Neural cell (in vitro differentiated cells): Measurements from ENCODE around the gene ITGB5. TPM values are rescaled to one million over a fixed set of nuclear protein-coding genes. Genes with fewer than 3 reads are reported as not detected.

ENCODE experiments used
- H2AFZ ChIP-seq: fragments of 200-600, 300-800 bp; sonication (generic), shearing (Covaris generic); 2 replicates; pipeline ENCODE4 v1.6.0; 2014; ENCODE audit warnings: low read depth, mild to moderate bottlenecking, antibody characterized with exemption, low read length, moderate library complexity
- H3F3A ChIP-seq: fragments of 200-600 bp; shearing (Covaris generic); 2 replicates; pipeline ENCODE4 v1.6.1; 2016; ENCODE audit warnings: mild to moderate bottlenecking, moderate library complexity, mixed read lengths, antibody characterized with exemption, low read length; ENCODE audit not compliant: insufficient read depth, poor library complexity, severe bottlenecking
- H3K27ac ChIP-seq: fragments of 200-600, 300-800 bp; sonication (generic), shearing (Covaris generic); 2 replicates; pipeline ENCODE4 v1.5.1; 2014; ENCODE audit warnings: mild to moderate bottlenecking, low read length, moderate library complexity
- H3K27me3 ChIP-seq: fragments of 300-800, 200-600 bp; sonication (generic), shearing (Covaris generic); 2 replicates; pipeline ENCODE4 v1.6.0; 2014; ENCODE audit warnings: mild to moderate bottlenecking, low read depth, low read length, moderate library complexity; ENCODE audit not compliant: insufficient read depth
- H3K36me3 ChIP-seq: fragments of 300-800, 200-600 bp; sonication (generic), shearing (Covaris generic); 2 replicates; pipeline ENCODE4 v1.5.1; 2014; ENCODE audit warnings: mild to moderate bottlenecking, antibody characterized with exemption, low read length, moderate library complexity; ENCODE audit not compliant: insufficient read depth
- H3K4me2 ChIP-seq: fragments of 300-800, 200-600 bp; sonication (generic), shearing (Covaris generic); 2 replicates; pipeline ENCODE4 v1.6.0; 2014; ENCODE audit warnings: mild to moderate bottlenecking, low read length
- H3K4me3 ChIP-seq: fragments of 300-800, 200-600 bp; sonication (generic), shearing (Covaris generic); 2 replicates; pipeline ENCODE4 v1.5.1; 2014; ENCODE audit warnings: mild to moderate bottlenecking, low read length, moderate library complexity
- H3K79me2 ChIP-seq: fragments of 200-600 bp; shearing (Covaris generic); replicated peaks from 2 replicates; pipeline ENCODE4 v1.6.0; 2014; ENCODE audit warnings: mild to moderate bottlenecking, low read length, moderate library complexity; ENCODE audit not compliant: insufficient read depth
- H3K9ac ChIP-seq: fragments of 300-800, 200-600 bp; sonication (generic), shearing (Covaris generic); 2 replicates; pipeline ENCODE4 v1.6.1; 2016; ENCODE audit warnings: mild to moderate bottlenecking, low read length, mixed read lengths
- H3K9me2 ChIP-seq: fragments of 200-600 bp; shearing (Covaris generic); 2 replicates; pipeline ENCODE4 v1.6.1; 2016; ENCODE audit warnings: mild to moderate bottlenecking, low read length, mixed read lengths; ENCODE audit not compliant: insufficient read depth
- H3K9me3 ChIP-seq: fragments of 200-600, 300-800 bp; sonication (generic), shearing (Covaris generic); 2 replicates; pipeline ENCODE4 v1.6.1; 2016; ENCODE audit warnings: mild to moderate bottlenecking, mixed run types, low read length, moderate library complexity, mixed read lengths
- H4K20me1 ChIP-seq: fragments of 200-600 bp; shearing (Covaris generic); 2 replicates; pipeline ENCODE4 v1.6.1; 2016; ENCODE audit warnings: mild to moderate bottlenecking, mixed run types; ENCODE audit not compliant: insufficient read depth
- EP300 ChIP-seq: fragments of 450-650 bp; conservative IDR thresholded peaks from 2 replicates; pipeline ENCODE4 v1.6.1; 2014; ENCODE audit warnings: antibody characterized with exemption, mild to moderate bottlenecking, moderate library complexity; ENCODE audit not compliant: poor library complexity, severe bottlenecking
- EZH2 ChIP-seq: fragments of 200-600, 300-800 bp; shearing (Covaris generic), sonication (generic); IDR thresholded peaks from 2 replicates; pipeline ENCODE4 v1.6.1; 2014; ENCODE audit warnings: antibody characterized with exemption, low read length, borderline replicate concordance, mild to moderate bottlenecking; ENCODE audit not compliant: insufficient read depth, poor library complexity, severe bottlenecking
- MXI1 ChIP-seq: fragments of 450-650 bp; conservative IDR thresholded peaks from 2 replicates; pipeline ENCODE4 v1.6.1; 2014; ENCODE audit warnings: antibody characterized with exemption, mild to moderate bottlenecking; ENCODE audit not compliant: poor library complexity, severe bottlenecking
- POLR2AphosphoS5 ChIP-seq: IDR thresholded peaks from 2 replicates; pipeline ENCODE4 v1.6.1; 2012
- RAD21 ChIP-seq: fragments of 450-650 bp; conservative IDR thresholded peaks from 2 replicates; pipeline ENCODE4 v1.6.1; 2014; ENCODE audit warnings: antibody characterized with exemption, mild to moderate bottlenecking, moderate library complexity
- REST ChIP-seq: IDR thresholded peaks from 2 replicates; pipeline ENCODE4 v1.6.1; 2012; ENCODE audit warnings: borderline replicate concordance
- SMC3 ChIP-seq: fragments of 450-650 bp; conservative IDR thresholded peaks from 2 replicates; pipeline ENCODE4 v1.6.1; 2014; ENCODE audit warnings: antibody characterized with exemption, mild to moderate bottlenecking, moderate library complexity; ENCODE audit not compliant: poor library complexity
- TAF1 ChIP-seq: IDR thresholded peaks from 2 replicates; pipeline ENCODE4 v1.6.1; 2012; ENCODE audit warnings: low read depth
- polyA plus RNA-seq: library from polyadenylated mRNA; depleted of rRNA; stranded (reverse); fragments of >200 nt; gene quantifications from 2 replicates; pipeline ENCODE4 v1.2.3, GENCODE V29; 2014
- TF ChIP-seq, protein P1 (sequence below): fragments of 450-650 bp; IDR thresholded peaks from 2 replicates; pipeline ENCODE4 v1.5.1; 2014; ENCODE audit warnings: antibody characterized with exemption, mild to moderate bottlenecking, moderate library complexity; ENCODE audit not compliant: poor library complexity, severe bottlenecking

Gene ITGB5
- polyA plus RNA-seq, 1 donor from 2014 or later, result 1.2 TPM

- no peak overlapping the region for H3K27ac ChIP-seq
- no peaks in the 10 kb centered on the region for H3K9me3 ChIP-seq
- H3F3A ChIP-seq, result no peaks in the 10 kb centered on the region
- no peak overlapping the region for H3K4me3 ChIP-seq
- H3K36me3 ChIP-seq, result no peaks in the 10 kb centered on the region
- H3K9ac ChIP-seq, result no peak overlapping the region
- TF ChIP-seq, protein P1, sequence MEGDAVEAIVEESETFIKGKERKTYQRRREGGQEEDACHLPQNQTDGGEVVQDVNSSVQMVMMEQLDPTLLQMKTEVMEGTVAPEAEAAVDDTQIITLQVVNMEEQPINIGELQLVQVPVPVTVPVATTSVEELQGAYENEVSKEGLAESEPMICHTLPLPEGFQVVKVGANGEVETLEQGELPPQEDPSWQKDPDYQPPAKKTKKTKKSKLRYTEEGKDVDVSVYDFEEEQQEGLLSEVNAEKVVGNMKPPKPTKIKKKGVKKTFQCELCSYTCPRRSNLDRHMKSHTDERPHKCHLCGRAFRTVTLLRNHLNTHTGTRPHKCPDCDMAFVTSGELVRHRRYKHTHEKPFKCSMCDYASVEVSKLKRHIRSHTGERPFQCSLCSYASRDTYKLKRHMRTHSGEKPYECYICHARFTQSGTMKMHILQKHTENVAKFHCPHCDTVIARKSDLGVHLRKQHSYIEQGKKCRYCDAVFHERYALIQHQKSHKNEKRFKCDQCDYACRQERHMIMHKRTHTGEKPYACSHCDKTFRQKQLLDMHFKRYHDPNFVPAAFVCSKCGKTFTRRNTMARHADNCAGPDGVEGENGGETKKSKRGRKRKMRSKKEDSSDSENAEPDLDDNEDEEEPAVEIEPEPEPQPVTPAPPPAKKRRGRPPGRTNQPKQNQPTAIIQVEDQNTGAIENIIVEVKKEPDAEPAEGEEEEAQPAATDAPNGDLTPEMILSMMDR, result no peak
- no peak for TF ChIP-seq POLR2AphosphoS5
- no peak for TF ChIP-seq RAD21
- no peak for TF ChIP-seq TAF1
- TF ChIP-seq SMC3, result no peak
- no peak overlapping the region for H2AFZ ChIP-seq
- H3K79me2 ChIP-seq, result no peaks in the 10 kb centered on the region
- H3K9me2 ChIP-seq, result no peaks in the 10 kb centered on the region
- no peaks in the 10 kb centered on the region for H3K27me3 ChIP-seq
- no peak overlapping the region for H3K4me2 ChIP-seq
- H4K20me1 ChIP-seq, result no peaks in the 10 kb centered on the region
Observed at GRCh38 chr3:124745756-124746155, 141.4 kb downstream of the ITGB5 start.

- H3F3A ChIP-seq, result no peaks in the 10 kb centered on the region
- H3K36me3 ChIP-seq, result no peaks in the 10 kb centered on the region
- H3K27me3 ChIP-seq, result no peaks in the 10 kb centered on the region
- H3K9me3 ChIP-seq, result no peaks in the 10 kb centered on the region
- H3K9me2 ChIP-seq, result no peaks in the 10 kb centered on the region
- H2AFZ ChIP-seq, result no peak overlapping the region
- no peak overlapping the region for H3K4me2 ChIP-seq
- TF ChIP-seq TAF1 (no peak), EP300 (no peak), REST (no peak), SMC3 (no peak), EZH2 (no peak), RAD21 (no peak), MXI1 (no peak), POLR2AphosphoS5 (no peak)
- TF ChIP-seq, protein P1, result no peak
- H3K9ac ChIP-seq, result no peak overlapping the region
- no peaks in the 10 kb centered on the region for H3K79me2 ChIP-seq
- H4K20me1 ChIP-seq, result no peaks in the 10 kb centered on the region
- H3K4me3 ChIP-seq, result no peak overlapping the region
- H3K27ac ChIP-seq, result no peak overlapping the region
Observed at GRCh38 chr3:124741027-124741426, 146.1 kb downstream of the ITGB5 start.
